Pons (tissue), 1 donor: ENCODE data around the gene ACSL6.

Experiments used
- DNase-seq: peaks from one replicate; pipeline ENCODE4 v3.0.0-alpha.2; 2016; ENCODE audit warnings: low spot score

ACSL6 gene

GRCh38 chr5:132011622-132012343 lies at the start of gene ACSL6:
ACSL6 (minus strand) TSS chr5:132011658; CDS start chr5:132011553, 105 bp downstream.
- DNase-seq, result no peak

GRCh38 chr5:132060501-132061161 lies 49.2 kb upstream of the ACSL6 start, which contains the start of gene IL3:
IL3 (plus strand) TSS chr5:132060655; CDS start chr5:132060707, 52 bp downstream.
- no peak for DNase-seq

GRCh38 chr5:132059696-132060500 lies 48.4 kb upstream of the ACSL6 start:
- no peak for DNase-seq

- DNase-seq, result no peak
Observed at GRCh38 chr5:132059043-132059695, 47.7 kb upstream of the ACSL6 start.

- DNase-seq, result no peak
Observed at GRCh38 chr5:132058646-132059042, 47.2 kb upstream of the ACSL6 start.

- DNase-seq, result no peak
Observed at GRCh38 chr5:132057498-132058255, 46.2 kb upstream of the ACSL6 start.

GRCh38 chr5:132056610-132057497 lies 45.4 kb upstream of the ACSL6 start:
- no peak for DNase-seq

- DNase-seq, result no peak
Observed at GRCh38 chr5:132055808-132056609, 44.6 kb upstream of the ACSL6 start.

- no peak for DNase-seq
Observed at GRCh38 chr5:132055441-132055807, 44.0 kb upstream of the ACSL6 start.

- no peak for DNase-seq
Observed at GRCh38 chr5:132054697-132055440, 43.4 kb upstream of the ACSL6 start.

- no peak for DNase-seq
Observed at GRCh38 chr5:132054031-132054696, 42.7 kb upstream of the ACSL6 start.

- no peak for DNase-seq
Observed at GRCh38 chr5:132053483-132053882, 42.0 kb upstream of the ACSL6 start.

GRCh38 chr5:132052520-132052919 lies 41.1 kb upstream of the ACSL6 start:
- DNase-seq, result no peak

GRCh38 chr5:132050661-132051552 lies 39.4 kb upstream of the ACSL6 start:
- DNase-seq, result no peak

- peak; percentile 72 for DNase-seq
Observed at GRCh38 chr5:132050136-132050535, 38.7 kb upstream of the ACSL6 start.

- no peak for DNase-seq
Observed at GRCh38 chr5:132049559-132049958, 38.1 kb upstream of the ACSL6 start.

GRCh38 chr5:132049093-132049492 lies 37.6 kb upstream of the ACSL6 start:
- no peak for DNase-seq
